ENCODE data around the gene UBE2E2.

UBE2E2 gene

GRCh38 chr3:23288286-23288685 lies 85.2 kb downstream of the UBE2E2 start:
- DNase-seq, result no peak

- DNase-seq, result no peak
Measured at GRCh38 chr3:23288715-23289114, 85.6 kb downstream of the UBE2E2 start.

GRCh38 chr3:23292432-23292831 lies 89.3 kb downstream of the UBE2E2 start:
- DNase-seq, result no peak

- DNase-seq, result no peak
Measured at GRCh38 chr3:23294770-23295387, 91.8 kb downstream of the UBE2E2 start.

GRCh38 chr3:23301819-23302218 lies 98.7 kb downstream of the UBE2E2 start:
- no peak for DNase-seq

- no peak for DNase-seq
Measured at GRCh38 chr3:23302271-23302670, 99.1 kb downstream of the UBE2E2 start.

- DNase-seq, result no peak
Measured at GRCh38 chr3:23303601-23304217, 100.6 kb downstream of the UBE2E2 start.

GRCh38 chr3:23304424-23304823 lies 101.3 kb downstream of the UBE2E2 start:
- DNase-seq, result no peak

- DNase-seq, result no peak
Measured at GRCh38 chr3:23308986-23309625, 106.0 kb downstream of the UBE2E2 start.

- no peak for DNase-seq
Measured at GRCh38 chr3:23312866-23313265, 109.7 kb downstream of the UBE2E2 start.

GRCh38 chr3:23314981-23315762 lies 112.0 kb downstream of the UBE2E2 start:
- DNase-seq, result no peak

- no peak for DNase-seq
Measured at GRCh38 chr3:23316924-23317323, 113.8 kb downstream of the UBE2E2 start.

- no peak for DNase-seq
Measured at GRCh38 chr3:23319366-23320312, 116.5 kb downstream of the UBE2E2 start.

GRCh38 chr3:23320586-23321570 lies 117.8 kb downstream of the UBE2E2 start:
- no peak for DNase-seq

GRCh38 chr3:23324745-23325144 lies 121.6 kb downstream of the UBE2E2 start:
- DNase-seq, result no peak

- DNase-seq, result no peak
Measured at GRCh38 chr3:23325466-23326065, 122.4 kb downstream of the UBE2E2 start.

GRCh38 chr3:23329471-23330105 lies 126.5 kb downstream of the UBE2E2 start:
- no peak for DNase-seq

GRCh38 chr3:23330568-23330967 lies 127.4 kb downstream of the UBE2E2 start:
- no peak for DNase-seq

GRCh38 chr3:23331141-23331935 lies 128.2 kb downstream of the UBE2E2 start:
- no peak for DNase-seq

Data from NCI-H446 (cell line).